ENCODE results near the gene APBA2. TPM values are rescaled to one million over a fixed set of nuclear protein-coding genes. Genes with fewer than 3 reads are reported as not detected.
"Not testable (repeated sequence)": the region's sequence is repeated elsewhere in the genome, so short reads cannot be mapped to it uniquely, and the experiment has no call there.

Gene APBA2
- total RNA-seq, 1 donor from 2014 or later = 3.8 TPM

DNA sequence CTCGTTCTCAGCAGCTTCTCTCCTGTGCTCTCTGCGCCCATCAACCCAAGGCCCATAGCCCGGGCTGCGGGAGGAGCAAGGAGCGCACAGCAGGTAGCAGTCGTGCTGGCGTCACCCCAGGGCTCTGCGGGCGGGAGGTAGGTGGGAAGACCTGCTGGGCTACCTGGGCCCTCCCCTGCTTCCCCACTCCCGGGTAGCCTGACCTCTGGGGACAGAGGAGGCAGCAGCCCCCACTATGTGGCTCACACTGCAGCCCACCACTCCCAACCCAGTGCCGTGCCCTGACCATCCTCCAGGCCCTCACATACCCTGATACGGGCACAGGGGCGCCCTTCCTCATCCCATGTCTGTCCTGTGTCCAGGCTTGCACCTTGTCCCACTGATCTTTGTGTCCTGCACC, 212.9 kb downstream of the APBA2 start:
- ATAC-seq (no peak), DNase-seq (no peak)

GRCh38 chr15:29099131-29099880, 213.5 kb downstream of the APBA2 start:
- Histone ChIP-seq H3K27me3 (ENCODE audit: low read depth) (peaks cover 9% of the 10 kb centered on the region), H3K36me3 (no peaks in the 10 kb centered on the region), H3K9me3 (no peaks in the 10 kb centered on the region), H3K4me1 (peaks cover 7% of the 10 kb centered on the region), H3K27ac (no peak overlapping the region), H3K4me3 (no peak overlapping the region)
- DNase-seq (no peak), ATAC-seq (no peak)
- intact Hi-C loops (cut with DNase I) = no loop called here
- no peak for TF ChIP-seq CTCF (IDR thresholded peaks at IDR 0.05)

More for the DNA sequence above, 212.9 kb downstream of the APBA2 start:
- H3K4me3 ChIP-seq = no peak overlapping the region
- TF ChIP-seq CTCF (IDR thresholded peaks at IDR 0.05) = no peak
- H3K36me3 ChIP-seq = no peaks in the 10 kb centered on the region
- H3K27ac ChIP-seq = no peak overlapping the region
- H3K4me1 ChIP-seq = peaks cover 3% of the 10 kb centered on the region
- intact Hi-C loops (cut with DNase I) = no loop called here
- H3K9me3 ChIP-seq = no peaks in the 10 kb centered on the region
- peaks cover 7% of the 10 kb centered on the region for H3K27me3 ChIP-seq (ENCODE audit: low read depth)

GRCh38 chr15:29100486-29101000, 214.8 kb downstream of the APBA2 start:
- intact Hi-C loops (cut with DNase I) = no loop called here
- H3K4me1 ChIP-seq = peaks cover 7% of the 10 kb centered on the region
- no peaks in the 10 kb centered on the region for H3K36me3 ChIP-seq
- no peak for TF ChIP-seq CTCF (IDR thresholded peaks at IDR 0.05)
- H3K27ac ChIP-seq = no peak overlapping the region
- DNase-seq = no peak
- H3K4me3 ChIP-seq = no peak overlapping the region
- H3K27me3 ChIP-seq (ENCODE audit: low read depth) = peaks cover 9% of the 10 kb centered on the region
- no peaks in the 10 kb centered on the region for H3K9me3 ChIP-seq
- no peak for ATAC-seq

GRCh38 chr15:29101491-29101890, 215.7 kb downstream of the APBA2 start:
- no peaks in the 10 kb centered on the region for H3K9me3 ChIP-seq
- H3K27ac ChIP-seq = no peak overlapping the region
- DNase-seq = peak; percentile 32
- intact Hi-C loops (cut with DNase I) = no loop called here
- no peak for TF ChIP-seq CTCF (IDR thresholded peaks at IDR 0.05)
- peaks cover 9% of the 10 kb centered on the region for H3K27me3 ChIP-seq (ENCODE audit: low read depth)
- no peak overlapping the region for H3K4me3 ChIP-seq
- no peak for ATAC-seq
- peaks cover 7% of the 10 kb centered on the region for H3K4me1 ChIP-seq
- no peaks in the 10 kb centered on the region for H3K36me3 ChIP-seq

DNA sequence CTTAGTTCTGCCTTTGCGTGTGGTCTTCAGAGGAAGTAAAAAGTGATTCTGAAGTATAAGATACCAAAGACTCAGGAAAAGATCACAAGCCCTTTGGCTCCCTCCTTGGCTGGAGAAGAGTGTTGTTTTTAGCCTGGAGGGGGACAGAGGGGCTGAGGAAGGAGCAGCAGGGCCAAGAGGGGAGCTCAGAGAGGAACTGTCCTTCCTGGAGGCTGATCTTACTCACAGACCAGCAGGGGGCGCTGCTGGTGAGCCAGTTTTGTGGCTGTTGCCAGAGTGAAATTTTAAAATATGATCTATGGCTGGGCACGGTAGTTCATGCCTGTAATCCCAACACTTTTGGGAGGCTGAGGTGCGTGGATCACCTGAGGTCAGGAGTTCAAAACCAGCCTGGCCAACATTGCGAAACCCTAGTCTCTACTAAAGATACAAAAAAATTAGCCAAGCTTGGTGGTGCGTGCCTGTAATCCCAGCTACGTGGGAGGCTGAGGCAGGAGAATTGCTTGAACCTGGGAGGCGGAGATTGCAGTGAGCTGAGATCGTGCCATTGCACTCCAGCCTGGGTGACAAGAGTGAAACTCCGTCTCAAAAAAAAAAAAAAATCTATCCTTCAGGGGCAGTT, 216.5 kb downstream of the APBA2 start:
- H3K4me1 ChIP-seq; H3K27me3 ChIP-seq (ENCODE audit: low read depth); ATAC-seq; intact Hi-C loops (cut with DNase I); H3K9me3 ChIP-seq; H3K4me3 ChIP-seq; H3K36me3 ChIP-seq; H3K27ac ChIP-seq: not testable (repeated sequence)
- peak; percentile 65 for TF ChIP-seq CTCF (IDR thresholded peaks at IDR 0.05)
- peak; percentile 52 for DNase-seq

All from lower lobe of right lung (tissue), 2 donors.